GM11168 (cell line): ENCODE measurements around the gene ZNF837.
"Not testable (repeated sequence)": the region's sequence is repeated elsewhere in the genome, so short reads cannot be mapped to it uniquely, and the experiment has no call there.

ENCODE experiments used
- in situ Hi-C: fragments of 300-500 bp; cut with MboI; formaldehyde crosslinking; loops from one replicate; pipeline ENCODE4 v1.12.0; 2022; ENCODE audit warnings: low sequenced_read_pairs; ENCODE audit not compliant: unreplicated experiment

Gene ZNF837

GRCh38 chr19:58380662-58381459 lies at the start of gene ZNF837:
ZNF837 (minus strand) TSS chr19:58381030; CDS start chr19:58369332, 11,698 bp downstream.
- in situ Hi-C loops, result no loop called here

GRCh38 chr19:58429745-58430144 lies 48.9 kb upstream of the ZNF837 start:
- in situ Hi-C loops, result no loop called here

- in situ Hi-C loops, result no loop called here
Observed at GRCh38 chr19:58428617-58429016, 47.8 kb upstream of the ZNF837 start.

GRCh38 chr19:58417071-58417470 lies 36.2 kb upstream of the ZNF837 start:
- in situ Hi-C loops, result no loop called here

- in situ Hi-C loops, result no loop called here
Observed at GRCh38 chr19:58416604-58417003, 35.8 kb upstream of the ZNF837 start.

- in situ Hi-C loops, result no loop called here
Observed at GRCh38 chr19:58409010-58409790, 28.4 kb upstream of the ZNF837 start.

DNA sequence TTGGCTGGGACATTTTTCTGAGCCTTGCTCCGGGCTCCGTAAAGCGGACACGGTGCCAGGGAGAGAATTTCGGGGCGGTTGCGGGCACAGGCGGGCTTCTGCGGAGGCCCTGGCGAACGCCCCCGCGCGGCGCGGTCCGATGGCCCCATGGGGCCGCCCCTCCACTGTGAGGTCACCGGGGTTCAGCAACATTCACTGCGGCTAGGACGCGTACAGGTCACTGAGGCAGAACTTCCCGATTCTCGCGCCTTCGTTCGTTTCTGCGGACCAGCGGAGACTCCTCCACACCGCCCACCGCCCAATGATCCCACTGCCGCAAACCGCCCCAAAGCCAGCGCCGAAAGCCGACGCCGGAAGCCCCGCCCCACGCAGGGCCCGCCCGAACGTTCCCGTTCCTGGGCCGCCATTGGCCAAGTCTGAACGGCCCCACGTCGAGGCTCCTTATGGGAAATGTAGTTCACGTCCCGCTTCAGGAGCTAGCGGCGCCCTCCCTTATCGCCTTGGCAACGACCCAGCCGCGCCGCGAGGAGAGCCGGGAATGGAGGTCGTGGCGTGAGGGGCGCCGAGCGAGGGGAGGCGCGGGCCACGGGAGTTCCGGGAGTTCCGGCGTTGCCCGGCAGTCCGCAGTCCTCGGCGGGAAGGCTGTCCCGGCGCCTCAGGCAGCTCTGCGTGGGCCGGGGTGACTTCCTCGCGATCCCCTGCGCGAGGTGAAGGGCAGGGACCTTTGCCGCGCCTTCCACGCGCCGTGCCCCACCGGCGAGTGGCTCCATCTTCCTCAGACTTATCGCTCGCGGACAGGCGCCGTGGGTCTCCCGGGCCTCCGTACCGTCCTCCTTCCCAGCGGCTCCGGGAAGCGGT lies 27.6 kb upstream of the ZNF837 start, which contains the start of gene ZNF584:
Gene ZNF584 (plus strand): TSS at position 498 of the 858 bp plus-strand sequence. CDS start 499 bp downstream, outside the sequence.
- in situ Hi-C loops, result no loop called here

DNA sequence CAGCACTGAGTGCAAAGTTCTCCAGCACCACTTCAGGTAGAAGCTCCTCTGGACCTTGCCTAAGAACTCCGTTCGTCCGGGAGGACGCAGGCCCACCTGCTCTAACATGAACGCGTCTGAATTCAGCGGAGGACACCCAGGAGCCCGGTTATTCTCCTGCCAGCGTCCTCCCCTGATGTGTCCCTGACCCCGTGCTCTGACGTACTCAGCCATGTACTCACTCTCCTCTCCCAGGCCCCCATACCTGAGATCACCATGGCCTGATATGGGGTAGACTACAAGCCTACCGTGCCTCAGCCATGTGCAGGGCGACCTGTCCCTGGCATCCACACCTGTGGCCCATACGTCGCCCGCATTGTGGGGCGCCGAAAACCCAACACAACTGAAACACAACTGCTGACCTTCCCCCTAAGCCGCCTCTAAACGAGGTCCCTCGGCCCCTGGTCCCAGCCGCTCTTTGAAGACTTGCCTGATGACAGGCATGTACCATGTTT lies 26.9 kb upstream of the ZNF837 start:
- in situ Hi-C loops, result no loop called here

- in situ Hi-C loops, result no loop called here
Observed at GRCh38 chr19:58406818-58407657, 26.2 kb upstream of the ZNF837 start.

- in situ Hi-C loops, result not testable (repeated sequence)
Observed at GRCh38 chr19:58403920-58404478, 23.2 kb upstream of the ZNF837 start.

- in situ Hi-C loops, result no loop called here
Observed at GRCh38 chr19:58401840-58402421, 21.1 kb upstream of the ZNF837 start.

GRCh38 chr19:58400916-58401839 lies 20.3 kb upstream of the ZNF837 start:
- in situ Hi-C loops, result no loop called here

GRCh38 chr19:58400316-58400915 lies 19.6 kb upstream of the ZNF837 start:
- in situ Hi-C loops, result no loop called here

GRCh38 chr19:58399903-58400302 lies 19.1 kb upstream of the ZNF837 start:
- in situ Hi-C loops, result no loop called here

- in situ Hi-C loops, result no loop called here
Observed at GRCh38 chr19:58398545-58398944, 17.7 kb upstream of the ZNF837 start.

DNA sequence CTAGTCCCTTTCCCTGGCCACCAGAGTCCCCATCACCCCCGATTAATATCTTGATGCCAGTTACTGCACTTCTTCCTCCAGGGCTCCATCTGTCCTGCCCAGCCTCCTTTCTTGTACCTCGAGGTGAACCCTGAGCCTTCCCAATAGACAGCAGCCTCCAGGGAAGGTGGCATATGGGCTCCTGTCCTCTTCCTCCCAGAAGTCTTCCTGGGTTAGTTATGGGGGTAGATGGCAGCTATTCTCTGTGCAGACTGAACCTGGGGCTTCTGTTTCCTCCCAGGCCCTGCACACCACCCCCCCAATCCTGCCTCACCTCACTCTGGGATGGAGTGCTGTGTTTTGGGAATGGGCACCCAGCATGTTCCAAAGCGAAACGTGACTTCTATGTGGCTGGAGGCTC lies 17.3 kb upstream of the ZNF837 start:
- in situ Hi-C loops, result no loop called here

GRCh38 chr19:58397533-58398037 lies 16.8 kb upstream of the ZNF837 start:
- in situ Hi-C loops, result no loop called here
